Activated naive CD8-positive, alpha-beta T cell treated with anti-CD3 and anti-CD28 coated beads, Interleukin-2, amount 10 ng/mL, durations not matched to agents 7 days and 5 days (primary cell): ENCODE measurements around the gene ZNF74. TPM values are rescaled to one million over a fixed set of nuclear protein-coding genes. Genes with fewer than 3 reads are reported as not detected.

Source experiments
- ATAC-seq: fragments of 150-1000 bp; cut with Tn5 transposase; one replicate; pipeline ENCODE4 v1.10.0; 2021; ENCODE audit warnings: low read depth, moderate library complexity
- POLR2A ChIA-PET: fragments of 350-600 bp; sonication (Branson Sonifier 250); formaldehyde crosslinking; loops from one replicate; lab custom pipeline; 2021; ENCODE audit warnings: antibody characterized with exemption; lab: Charles Lee
- DNase-seq: peaks from one replicate; pipeline ENCODE4 v3.0.0; 2021
- H3K27ac Mint-ChIP-seq: one replicate; pipeline ENCODE4 v1.8.0; 2022; ENCODE audit warnings: mild to moderate bottlenecking, mixed read lengths
- H3K27me3 Mint-ChIP-seq: one replicate; pipeline ENCODE4 v1.8.0; 2022; ENCODE audit warnings: mild to moderate bottlenecking, moderate library complexity, mixed read lengths
- H3K36me3 Mint-ChIP-seq: one replicate; pipeline ENCODE4 v1.8.0; 2021; ENCODE audit warnings: mild to moderate bottlenecking, mixed read lengths
- H3K4me1 Mint-ChIP-seq: one replicate; pipeline ENCODE4 v1.8.0; 2021; ENCODE audit warnings: mixed read lengths
- H3K4me3 Mint-ChIP-seq: one replicate; pipeline ENCODE4 v1.8.0; 2022; ENCODE audit warnings: mild to moderate bottlenecking, moderate library complexity, mixed read lengths
- H3K9me3 Mint-ChIP-seq: one replicate; pipeline ENCODE4 v1.8.0; 2021; ENCODE audit warnings: mixed read lengths
- total RNA-seq, 2 experiments: library from RNA; stranded (reverse); gene quantifications; one replicate each; pipeline ENCODE4 v1.2.3, GENCODE V29; 2021

Gene ZNF74
- total RNA-seq, 2 experiments from 2014 or later, result 10.7 to 13.3 TPM

- H3K27me3 Mint-ChIP-seq, result no peaks in the 10 kb centered on the region
- H3K36me3 Mint-ChIP-seq, result peaks cover 5% of the 10 kb centered on the region
- ATAC-seq (no peak), DNase-seq (no peak)
- no peak overlapping the region for H3K4me3 Mint-ChIP-seq
- H3K27ac Mint-ChIP-seq, result no peak overlapping the region
- H3K4me1 Mint-ChIP-seq, result peaks cover 26% of the 10 kb centered on the region
- no peaks in the 10 kb centered on the region for H3K9me3 Mint-ChIP-seq
- POLR2A ChIA-PET, result no interaction called here
Observed at GRCh38 chr22:20398420-20398819, 4.5 kb downstream of the ZNF74 start.

GRCh38 chr22:20399866-20400605, 6.1 kb downstream of the ZNF74 start:
- ATAC-seq (no peak), DNase-seq (no peak)
- Mint-ChIP-seq H3K4me1 (peaks cover 24% of the 10 kb centered on the region), H3K36me3 (peaks cover 8% of the 10 kb centered on the region), H3K4me3 (no peak overlapping the region), H3K27ac (no peak overlapping the region), H3K9me3 (no peaks in the 10 kb centered on the region), H3K27me3 (no peaks in the 10 kb centered on the region)
- POLR2A ChIA-PET, result no interaction called here

- Mint-ChIP-seq H3K27me3 (no peaks in the 10 kb centered on the region), H3K4me1 (peaks cover 19% of the 10 kb centered on the region), H3K4me3 (no peak overlapping the region), H3K27ac (no peak overlapping the region), H3K36me3 (peaks cover 8% of the 10 kb centered on the region), H3K9me3 (no peaks in the 10 kb centered on the region)
- DNase-seq, result no peak
- POLR2A ChIA-PET, result no interaction called here
- ATAC-seq, result no peak
Observed at GRCh38 chr22:20400606-20401375, 6.8 kb downstream of the ZNF74 start.

- POLR2A ChIA-PET, result no interaction called here
- ATAC-seq, result no peak
- Mint-ChIP-seq H3K36me3 (peaks cover 8% of the 10 kb centered on the region), H3K27me3 (no peaks in the 10 kb centered on the region), H3K9me3 (no peaks in the 10 kb centered on the region), H3K4me1 (peaks cover 12% of the 10 kb centered on the region), H3K27ac (no peak overlapping the region), H3K4me3 (peak overlapping the region; percentile 30)
- no peak for DNase-seq
Observed at GRCh38 chr22:20401376-20402014, 7.5 kb downstream of the ZNF74 start.

GRCh38 chr22:20402960-20403778, 9.2 kb downstream of the ZNF74 start:
- H3K36me3 Mint-ChIP-seq, result peaks cover 11% of the 10 kb centered on the region
- no peaks in the 10 kb centered on the region for H3K27me3 Mint-ChIP-seq
- peak overlapping the region; percentile 2 for H3K4me3 Mint-ChIP-seq
- peak overlapping the region; percentile 80 for H3K27ac Mint-ChIP-seq
- ATAC-seq (peak; percentile 82), DNase-seq (no peak)
- peaks cover 11% of the 10 kb centered on the region for H3K4me1 Mint-ChIP-seq
- no peaks in the 10 kb centered on the region for H3K9me3 Mint-ChIP-seq
- POLR2A ChIA-PET, result interaction anchor here (0.9 to 1.1 kb wide), 2 partner anchors 9 to 28 kb away, joined by 4 to 7 read pairs; partner anchors contain the start of gene ZNF74

GRCh38 chr22:20403779-20404140, 9.8 kb downstream of the ZNF74 start:
- H3K9me3 Mint-ChIP-seq, result no peaks in the 10 kb centered on the region
- peaks cover 11% of the 10 kb centered on the region for H3K36me3 Mint-ChIP-seq
- no peaks in the 10 kb centered on the region for H3K27me3 Mint-ChIP-seq
- POLR2A ChIA-PET, result interaction anchor here (0.9 to 1.1 kb wide), 2 partner anchors 10 to 28 kb away, joined by 4 to 7 read pairs; partner anchors contain the start of gene ZNF74
- DNase-seq (no peak), ATAC-seq (no peak)
- no peak overlapping the region for H3K4me3 Mint-ChIP-seq
- H3K27ac Mint-ChIP-seq, result peak overlapping the region; percentile 80
- H3K4me1 Mint-ChIP-seq, result peaks cover 11% of the 10 kb centered on the region

- no peaks in the 10 kb centered on the region for H3K27me3 Mint-ChIP-seq
- no peaks in the 10 kb centered on the region for H3K9me3 Mint-ChIP-seq
- POLR2A ChIA-PET, result no interaction called here
- ATAC-seq (no peak), DNase-seq (no peak)
- peaks cover 11% of the 10 kb centered on the region for H3K4me1 Mint-ChIP-seq
- H3K36me3 Mint-ChIP-seq, result peaks cover 11% of the 10 kb centered on the region
- no peak overlapping the region for H3K27ac Mint-ChIP-seq
- no peak overlapping the region for H3K4me3 Mint-ChIP-seq
Observed at GRCh38 chr22:20404881-20405280, 10.9 kb downstream of the ZNF74 start.

- Mint-ChIP-seq H3K27me3 (no peaks in the 10 kb centered on the region), H3K9me3 (no peaks in the 10 kb centered on the region), H3K4me3 (no peak overlapping the region), H3K36me3 (peaks cover 11% of the 10 kb centered on the region), H3K4me1 (peaks cover 11% of the 10 kb centered on the region), H3K27ac (no peak overlapping the region)
- DNase-seq (no peak), ATAC-seq (no peak)
- POLR2A ChIA-PET, result no interaction called here
Observed at GRCh38 chr22:20405291-20405930, 11.5 kb downstream of the ZNF74 start.

GRCh38 chr22:20405931-20406685, 12.2 kb downstream of the ZNF74 start:
- DNase-seq (no peak), ATAC-seq (no peak)
- peaks cover 11% of the 10 kb centered on the region for H3K36me3 Mint-ChIP-seq
- no peak overlapping the region for H3K27ac Mint-ChIP-seq
- no peaks in the 10 kb centered on the region for H3K27me3 Mint-ChIP-seq
- H3K4me1 Mint-ChIP-seq, result peaks cover 11% of the 10 kb centered on the region
- POLR2A ChIA-PET, result no interaction called here
- no peaks in the 10 kb centered on the region for H3K9me3 Mint-ChIP-seq
- no peak overlapping the region for H3K4me3 Mint-ChIP-seq

- peaks cover 11% of the 10 kb centered on the region for H3K4me1 Mint-ChIP-seq
- no peak overlapping the region for H3K4me3 Mint-ChIP-seq
- ATAC-seq (no peak), DNase-seq (no peak)
- H3K27ac Mint-ChIP-seq, result no peak overlapping the region
- peaks cover 11% of the 10 kb centered on the region for H3K36me3 Mint-ChIP-seq
- no peaks in the 10 kb centered on the region for H3K27me3 Mint-ChIP-seq
- POLR2A ChIA-PET, result no interaction called here
- H3K9me3 Mint-ChIP-seq, result no peaks in the 10 kb centered on the region
Observed at GRCh38 chr22:20406686-20407408, 12.9 kb downstream of the ZNF74 start.

- DNase-seq, result no peak
- POLR2A ChIA-PET, result no interaction called here
- peaks cover 3% of the 10 kb centered on the region for H3K27me3 Mint-ChIP-seq
- no peaks in the 10 kb centered on the region for H3K9me3 Mint-ChIP-seq
- H3K4me3 Mint-ChIP-seq, result no peak overlapping the region
- H3K27ac Mint-ChIP-seq, result no peak overlapping the region
- peaks cover 10% of the 10 kb centered on the region for H3K4me1 Mint-ChIP-seq
- ATAC-seq, result no peak
- peaks cover 11% of the 10 kb centered on the region for H3K36me3 Mint-ChIP-seq
Observed at GRCh38 chr22:20407829-20408228, 13.9 kb downstream of the ZNF74 start.
